EH (cell line): ENCODE data around the gene USP33.
A peak's percentile ranks its signal among the peaks of the same experiment; 100 is the strongest.
"Not testable (repeated sequence)": the region's sequence is repeated elsewhere in the genome, so short reads cannot be mapped to it uniquely, and the experiment has no call there.

Experiments used
- DNase-seq: peaks from one replicate; pipeline ENCODE4 v3.0.0-alpha.2; 2015; ENCODE audit warnings: low read depth

Gene USP33

GRCh38 chr1:77671836-77672235 lies 87.8 kb downstream of the USP33 start:
- DNase-seq: peak; percentile 85

DNA sequence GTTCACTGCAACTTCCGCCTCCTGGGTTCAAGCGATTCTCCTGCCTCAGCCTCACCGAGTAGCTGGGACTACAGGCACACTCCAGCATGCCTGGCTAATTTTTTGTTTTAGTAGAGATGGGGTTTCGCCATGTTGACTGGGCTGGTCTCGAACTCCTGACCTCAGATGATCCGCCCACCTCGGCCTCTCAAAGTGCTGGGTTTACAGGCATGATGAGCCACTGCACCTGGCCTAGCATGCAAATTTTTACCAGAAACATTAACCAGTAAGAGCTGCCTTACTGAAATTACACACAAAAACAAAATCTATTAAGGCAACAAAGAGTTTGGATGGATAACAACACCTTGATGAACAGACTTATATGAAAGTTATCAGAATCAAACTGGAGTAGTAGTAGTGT lies 89.3 kb downstream of the USP33 start:
- DNase-seq: no peak

- no peak for DNase-seq
Observed at GRCh38 chr1:77668924-77669449, 90.7 kb downstream of the USP33 start.

GRCh38 chr1:77664939-77665516 lies 94.6 kb downstream of the USP33 start:
- no peak for DNase-seq

DNA sequence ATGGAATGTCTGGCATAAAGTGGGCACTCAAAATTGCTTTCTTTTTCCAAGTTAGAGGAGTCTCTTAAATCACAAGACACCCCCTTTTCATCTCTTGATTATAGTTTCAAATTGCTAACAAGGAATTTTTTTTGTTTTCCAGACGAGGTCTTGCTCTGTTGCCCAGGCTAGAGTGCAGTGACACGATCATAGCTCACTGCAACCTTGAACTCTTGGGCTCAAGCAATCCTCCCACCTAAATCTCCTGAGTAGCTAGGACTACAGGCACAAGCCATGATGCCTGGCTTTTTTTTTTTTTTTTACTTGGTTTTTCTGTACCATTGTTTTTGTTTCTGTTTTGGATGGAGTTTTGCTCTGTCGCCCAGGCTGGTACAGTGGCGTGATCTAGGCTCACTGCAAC lies 98.0 kb downstream of the USP33 start:
- no peak for DNase-seq

DNA sequence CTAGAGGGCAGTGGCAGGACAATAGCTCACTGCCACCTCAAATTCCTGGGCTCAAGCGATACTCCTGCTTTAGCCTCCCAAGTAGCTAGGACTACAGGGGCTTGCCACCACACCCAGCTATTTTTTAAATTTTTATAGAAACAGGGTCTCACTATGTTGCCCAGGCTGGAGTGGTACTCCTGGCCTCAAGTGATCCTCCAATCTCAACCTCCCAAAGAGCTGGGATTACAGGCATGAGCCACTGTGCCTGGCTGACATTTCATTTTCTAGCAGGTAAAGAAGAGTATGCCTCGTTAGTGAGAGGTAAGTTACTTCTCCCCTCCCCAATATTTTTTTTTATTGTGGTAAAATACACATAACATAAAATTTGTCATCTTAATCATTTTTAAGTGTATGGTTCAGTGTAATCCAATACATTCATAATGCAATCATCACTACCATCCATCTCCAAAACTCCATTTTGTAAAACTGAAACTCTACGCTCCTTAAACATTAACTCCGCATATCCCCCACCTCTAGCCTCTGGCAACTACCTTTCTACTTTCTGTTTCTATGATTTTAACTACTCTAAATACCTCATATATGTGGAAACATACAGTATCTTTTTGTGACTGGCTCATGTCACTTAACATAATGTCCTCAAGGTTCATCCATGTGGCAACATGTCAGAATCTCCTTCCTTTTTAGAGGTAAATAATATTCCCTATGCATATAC lies 99.6 kb downstream of the USP33 start:
- no peak for DNase-seq

DNA sequence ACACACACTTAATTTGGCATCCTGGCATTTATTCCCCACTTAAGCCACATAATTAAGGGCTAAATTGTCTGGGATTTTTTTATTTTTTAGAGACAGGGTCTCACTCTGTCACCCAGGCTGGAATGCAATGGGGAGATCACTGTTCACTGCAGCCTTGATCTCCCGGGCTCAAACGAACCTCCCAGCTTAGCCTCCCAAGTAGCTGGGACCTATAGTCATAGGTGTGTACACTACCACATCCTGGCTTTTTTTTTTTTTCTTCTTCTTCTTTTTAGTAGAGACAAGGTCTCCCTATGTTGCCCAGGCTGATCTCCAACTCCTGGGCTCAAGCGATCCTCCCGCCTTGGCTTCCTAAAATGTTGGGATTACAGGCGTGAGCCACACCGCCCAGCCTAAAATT lies 101.4 kb downstream of the USP33 start:
- DNase-seq: no peak

- no peak for DNase-seq
Observed at GRCh38 chr1:77655431-77655974, 104.1 kb downstream of the USP33 start.

DNA sequence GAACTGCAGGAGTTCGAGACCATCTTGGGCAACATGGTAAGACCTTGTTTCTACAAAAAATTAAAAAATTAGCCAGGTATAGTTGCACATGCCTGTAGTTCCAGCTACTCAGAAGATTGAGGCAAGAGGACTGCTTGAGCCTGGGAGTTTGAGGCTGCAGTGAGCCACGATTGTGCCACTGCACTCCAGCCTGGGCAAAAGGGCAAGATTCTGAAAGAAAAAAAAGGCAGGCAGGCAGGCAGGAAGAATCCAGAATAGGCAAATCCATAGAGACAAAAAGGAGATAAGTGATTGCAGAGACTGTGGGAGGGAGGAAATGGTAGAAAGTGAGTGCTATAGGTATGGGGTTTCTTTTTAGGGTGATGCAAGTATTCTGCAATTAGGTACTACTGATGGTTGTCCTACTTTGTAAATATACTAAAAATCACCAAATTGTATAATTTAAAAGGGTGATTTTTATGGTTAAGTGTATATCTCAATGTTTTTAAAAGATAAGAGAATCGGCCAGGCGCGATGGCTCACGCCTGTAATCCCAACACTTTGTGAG lies 106.6 kb downstream of the USP33 start:
- DNase-seq: no peak

DNA sequence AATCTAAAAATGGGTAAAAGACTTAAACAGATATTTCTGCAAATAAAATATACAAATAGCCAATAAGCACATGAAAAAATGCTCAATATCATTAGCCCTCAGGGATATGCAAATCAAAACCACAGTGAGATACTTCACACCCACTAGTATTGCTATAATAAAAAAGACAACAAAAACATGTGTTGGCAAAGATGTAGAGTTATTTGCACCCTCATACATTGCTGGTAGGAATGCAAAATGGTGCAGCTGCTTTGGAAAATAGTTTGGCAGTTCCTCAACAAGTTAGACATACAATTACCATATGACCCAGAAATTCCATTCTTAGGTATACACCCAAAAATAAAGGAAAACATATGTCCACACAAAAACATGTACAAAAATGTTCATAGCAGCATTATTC lies 107.4 kb downstream of the USP33 start:
- DNase-seq: peak; percentile 49

GRCh38 chr1:77649127-77649526 lies 110.5 kb downstream of the USP33 start:
- no peak for DNase-seq

- DNase-seq: not testable (repeated sequence)
Observed at GRCh38 chr1:77646224-77646623, 113.4 kb downstream of the USP33 start.
